HG03097 (cell line): Measurements from ENCODE around the gene SLC26A8.
A peak's percentile ranks its signal among the peaks of the same experiment; 100 is the strongest.
"Not testable (repeated sequence)": the region's sequence is repeated elsewhere in the genome, so short reads cannot be mapped to it uniquely, and the experiment has no call there.

Experiments used
- ATAC-seq: cut with Tn5 transposase; IDR thresholded peaks from one replicate; pipeline ENCODE4 v1.9.1; 2021; ENCODE audit not compliant: unreplicated experiment, low FRiP score

SLC26A8 gene

DNA sequence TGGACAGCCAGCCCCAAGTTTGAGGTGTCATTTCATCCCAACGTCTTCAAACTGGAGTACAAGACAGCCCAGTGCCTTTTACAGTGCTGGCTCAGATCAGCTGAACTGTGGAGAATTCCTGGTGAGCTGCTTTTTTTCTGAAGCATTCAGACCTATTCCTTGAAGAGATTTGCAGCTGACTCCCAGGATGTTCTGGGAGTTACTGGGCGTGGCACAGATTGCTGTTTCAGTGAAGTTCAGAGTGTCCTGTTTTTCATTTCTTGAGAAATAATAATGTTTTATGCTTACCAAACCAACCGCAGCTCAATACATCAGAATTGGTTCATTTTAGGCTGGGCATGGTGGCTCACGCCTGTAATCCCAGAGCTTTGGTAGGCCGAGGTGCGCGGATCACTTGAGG is 70.1 kb downstream of the SLC26A8 start:
- ATAC-seq = no peak

- ATAC-seq = no peak
Observed at GRCh38 chr6:35948725-35949124, 75.7 kb downstream of the SLC26A8 start.

DNA sequence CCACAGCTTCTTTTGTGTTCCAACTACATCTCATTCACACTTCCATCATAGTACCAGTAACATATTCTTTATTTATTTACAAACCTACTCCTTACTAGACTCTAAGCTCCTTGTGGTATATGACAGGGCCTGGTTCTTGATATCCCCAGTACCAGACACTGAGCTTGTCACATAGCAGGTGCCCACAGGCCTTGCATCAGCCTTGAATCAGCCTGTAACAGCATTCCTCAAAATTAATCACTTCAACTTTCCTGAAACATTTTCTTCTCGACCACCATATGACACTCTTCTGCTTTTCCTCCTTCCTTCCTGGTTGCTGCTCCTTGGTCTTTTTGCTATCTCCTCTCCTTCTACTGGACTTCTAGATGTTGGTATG is 78.8 kb downstream of the SLC26A8 start:
- ATAC-seq = no peak

- ATAC-seq = no peak
Observed at GRCh38 chr6:35943390-35943789, 81.1 kb downstream of the SLC26A8 start.

GRCh38 chr6:35942355-35942754 is 82.1 kb downstream of the SLC26A8 start:
- ATAC-seq = no peak

DNA sequence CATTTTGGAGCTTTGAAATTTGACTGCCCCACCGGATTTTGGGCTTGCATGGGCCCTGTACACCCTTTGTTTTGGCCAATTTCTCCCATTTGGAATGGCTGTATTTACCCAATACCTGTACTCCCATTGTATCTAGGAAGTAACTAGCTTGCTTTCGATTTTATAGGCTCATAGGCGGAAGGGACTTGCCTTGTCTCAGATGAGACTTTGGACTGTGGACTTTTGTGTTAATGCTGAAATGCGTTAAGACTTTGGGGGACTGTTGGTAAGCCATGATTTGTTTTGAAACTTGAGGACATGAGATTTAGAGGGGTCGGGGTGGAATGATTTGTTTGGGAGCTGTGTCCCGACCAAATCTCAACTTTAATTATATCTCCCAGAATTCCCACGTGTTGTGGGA is 83.3 kb downstream of the SLC26A8 start:
- not testable (repeated sequence) for ATAC-seq

DNA sequence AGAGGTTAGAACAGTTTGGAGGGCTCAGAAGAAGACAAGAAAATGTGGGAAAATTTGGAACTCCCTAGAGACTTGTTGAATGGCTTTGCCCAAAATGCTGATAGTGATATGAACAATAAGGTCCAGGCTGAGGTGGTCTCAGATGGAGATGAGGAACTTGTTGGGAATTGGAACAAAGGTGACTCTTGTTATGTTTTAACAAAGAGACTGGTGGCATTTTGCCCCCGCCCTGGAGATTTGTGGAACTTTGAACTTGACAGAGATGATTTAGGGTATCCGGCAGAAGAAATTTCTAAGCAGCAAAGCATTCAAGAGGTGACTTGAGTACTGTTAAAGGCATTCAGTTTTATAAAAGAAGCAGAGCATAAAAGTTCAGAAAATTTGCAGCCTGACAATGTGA is 84.4 kb downstream of the SLC26A8 start:
- not testable (repeated sequence) for ATAC-seq

DNA sequence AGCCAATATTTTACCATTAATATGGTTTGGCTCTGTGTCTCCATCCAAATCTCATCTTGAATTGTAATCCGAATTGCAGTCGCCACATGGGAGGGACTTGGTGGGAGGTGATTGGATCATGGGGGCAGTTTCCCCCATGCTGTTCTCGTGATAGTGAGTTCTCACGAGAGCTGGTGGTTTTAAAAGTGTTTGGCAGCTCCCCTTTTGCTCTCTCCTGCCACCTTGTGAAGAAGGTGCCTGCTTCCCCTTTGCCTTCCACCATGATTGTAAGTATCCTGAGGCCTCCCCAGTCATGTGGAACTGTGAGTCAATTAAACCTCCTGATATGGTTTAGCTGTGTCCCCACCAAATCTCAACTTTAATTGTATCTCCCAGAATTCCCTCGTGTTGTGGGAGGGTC is 85.2 kb downstream of the SLC26A8 start:
- not testable (repeated sequence) for ATAC-seq

DNA sequence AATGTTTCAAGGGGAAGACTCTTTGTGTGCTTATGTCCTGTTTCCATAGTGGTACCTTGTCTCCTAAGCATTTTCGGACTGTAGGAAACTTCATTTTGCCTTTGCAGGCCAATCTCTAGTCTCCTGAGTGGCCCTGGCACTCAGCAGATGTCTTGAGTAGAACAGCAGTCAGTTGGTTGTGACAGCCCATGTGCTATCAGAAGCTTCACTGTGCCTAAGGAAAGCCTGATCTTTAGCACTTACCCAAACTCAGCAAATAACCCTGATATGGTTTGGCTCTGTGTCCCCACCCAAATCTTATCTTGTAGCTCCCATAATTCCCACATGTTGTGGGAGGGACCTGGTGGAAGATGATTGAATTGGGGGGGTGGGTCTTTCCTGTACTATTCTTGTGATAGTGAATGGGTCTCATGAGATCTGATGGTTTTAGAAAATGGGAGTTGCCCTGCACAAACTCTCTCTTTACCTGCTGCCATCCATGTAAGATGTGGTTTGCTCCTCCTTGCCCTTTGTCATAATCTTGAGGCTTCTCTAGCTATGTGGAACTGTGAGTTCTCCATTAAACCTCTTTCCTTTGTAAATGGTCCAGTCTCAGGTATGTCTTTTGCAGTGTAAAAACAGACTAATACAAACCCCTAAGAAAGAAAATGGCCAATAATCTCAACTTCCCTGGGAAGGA is 87.6 kb downstream of the SLC26A8 start:
- ATAC-seq = no peak

- no peak for ATAC-seq
Observed at GRCh38 chr6:35935469-35935868, 89.0 kb downstream of the SLC26A8 start.

GRCh38 chr6:35933844-35934243 is 90.6 kb downstream of the SLC26A8 start:
- no peak for ATAC-seq

- not testable (repeated sequence) for ATAC-seq
Observed at GRCh38 chr6:35931873-35932272, 92.6 kb downstream of the SLC26A8 start.

- no peak for ATAC-seq
Observed at GRCh38 chr6:35931120-35931561, 93.3 kb downstream of the SLC26A8 start.

GRCh38 chr6:35929601-35930000 is 94.8 kb downstream of the SLC26A8 start:
- no peak for ATAC-seq

GRCh38 chr6:35926509-35927215 is 97.8 kb downstream of the SLC26A8 start:
- no peak for ATAC-seq

- ATAC-seq = no peak
Observed at GRCh38 chr6:35925961-35926360, 98.5 kb downstream of the SLC26A8 start.

DNA sequence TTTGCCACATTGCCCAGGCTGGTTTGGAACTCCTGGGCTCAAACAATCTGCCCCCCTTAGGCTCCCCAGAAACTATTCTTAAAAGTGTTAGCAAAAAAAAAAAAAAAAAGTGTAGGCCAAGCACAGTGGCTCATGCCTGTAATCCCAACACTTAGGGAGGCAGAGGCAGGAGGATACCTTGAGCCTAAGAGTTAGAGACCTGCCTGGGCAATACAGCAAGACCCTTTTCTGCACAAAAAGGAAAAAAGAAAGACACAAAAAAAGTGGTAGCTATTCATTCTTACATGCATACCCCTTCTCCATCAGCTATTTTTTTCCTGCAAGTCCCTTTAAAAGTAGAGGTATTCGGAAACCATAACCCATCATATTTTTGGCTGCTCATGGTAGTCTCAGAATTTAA is 100.3 kb downstream of the SLC26A8 start:
- ATAC-seq = no peak

DNA sequence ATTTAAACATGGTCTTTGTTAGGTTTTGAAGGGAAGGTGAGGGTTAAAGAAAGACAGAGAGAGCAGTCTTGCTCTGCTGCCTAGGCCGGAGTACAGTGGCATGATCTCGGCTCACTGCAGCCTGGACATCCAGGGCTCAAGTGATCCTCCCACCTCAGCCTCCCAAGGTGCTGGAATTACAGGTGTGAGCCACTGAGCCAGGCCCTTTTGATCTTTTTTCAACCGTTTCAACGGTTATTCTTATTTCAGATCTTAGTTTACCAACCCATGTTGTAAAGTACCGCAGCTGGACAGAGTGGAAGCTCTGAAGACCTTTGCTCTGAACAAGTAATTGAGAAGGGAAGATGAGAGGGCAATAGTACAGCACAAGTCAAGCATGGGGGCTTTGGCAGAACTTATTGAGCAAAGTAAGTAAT is 102.3 kb downstream of the SLC26A8 start:
- ATAC-seq = no peak

DNA sequence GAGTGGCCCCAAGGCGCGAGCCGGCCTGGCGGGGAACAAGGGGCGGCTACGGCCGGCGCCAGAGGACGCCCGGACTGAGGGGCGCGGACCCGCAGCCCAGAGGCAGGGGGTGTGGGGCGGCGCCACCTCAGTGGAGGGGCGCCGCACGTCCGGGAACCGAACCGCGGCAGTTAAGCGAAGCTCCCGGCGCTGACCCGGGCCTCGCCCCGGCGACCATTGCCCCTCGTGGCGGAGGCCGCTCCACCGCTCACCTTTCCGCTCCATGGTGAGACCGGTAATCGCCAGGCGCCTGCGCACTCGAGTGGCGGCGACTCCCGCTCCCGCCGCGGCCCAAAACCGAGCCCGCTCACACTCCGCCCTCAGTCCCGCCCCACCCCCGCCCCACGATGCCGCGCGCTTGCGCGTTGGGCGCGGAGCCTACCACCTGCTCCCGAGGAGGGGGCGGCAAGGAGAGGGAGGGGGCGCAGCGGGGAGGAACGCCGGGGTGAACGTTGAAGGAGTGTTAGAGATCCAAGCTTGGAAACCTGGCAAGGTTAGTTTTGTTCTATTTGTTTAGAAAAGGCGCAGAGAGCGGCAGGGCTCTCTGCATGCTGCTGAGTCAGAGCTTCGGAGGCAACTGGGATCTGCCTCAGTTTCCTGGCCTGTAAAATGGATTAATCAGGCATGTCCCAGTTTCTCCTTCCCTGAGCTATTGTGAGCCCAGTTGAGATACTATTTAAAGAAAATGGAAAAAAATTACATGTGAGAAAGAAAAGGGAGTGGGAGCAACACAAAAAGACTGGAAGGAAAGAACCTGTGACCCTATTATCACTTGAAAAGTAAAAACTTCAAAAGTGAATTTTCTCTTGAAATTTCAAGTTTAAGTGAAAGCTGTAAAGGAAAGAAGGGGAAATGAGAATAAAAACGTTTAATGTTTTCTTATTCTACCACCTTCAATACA is 103.4 kb downstream of the SLC26A8 start, which contains the start of gene SRPK1:
SRPK1 (minus strand) TSS at position 306 of the 940 bp plus-strand sequence; CDS start at position 264, 42 bp downstream.
- peak; percentile 69 for ATAC-seq

DNA sequence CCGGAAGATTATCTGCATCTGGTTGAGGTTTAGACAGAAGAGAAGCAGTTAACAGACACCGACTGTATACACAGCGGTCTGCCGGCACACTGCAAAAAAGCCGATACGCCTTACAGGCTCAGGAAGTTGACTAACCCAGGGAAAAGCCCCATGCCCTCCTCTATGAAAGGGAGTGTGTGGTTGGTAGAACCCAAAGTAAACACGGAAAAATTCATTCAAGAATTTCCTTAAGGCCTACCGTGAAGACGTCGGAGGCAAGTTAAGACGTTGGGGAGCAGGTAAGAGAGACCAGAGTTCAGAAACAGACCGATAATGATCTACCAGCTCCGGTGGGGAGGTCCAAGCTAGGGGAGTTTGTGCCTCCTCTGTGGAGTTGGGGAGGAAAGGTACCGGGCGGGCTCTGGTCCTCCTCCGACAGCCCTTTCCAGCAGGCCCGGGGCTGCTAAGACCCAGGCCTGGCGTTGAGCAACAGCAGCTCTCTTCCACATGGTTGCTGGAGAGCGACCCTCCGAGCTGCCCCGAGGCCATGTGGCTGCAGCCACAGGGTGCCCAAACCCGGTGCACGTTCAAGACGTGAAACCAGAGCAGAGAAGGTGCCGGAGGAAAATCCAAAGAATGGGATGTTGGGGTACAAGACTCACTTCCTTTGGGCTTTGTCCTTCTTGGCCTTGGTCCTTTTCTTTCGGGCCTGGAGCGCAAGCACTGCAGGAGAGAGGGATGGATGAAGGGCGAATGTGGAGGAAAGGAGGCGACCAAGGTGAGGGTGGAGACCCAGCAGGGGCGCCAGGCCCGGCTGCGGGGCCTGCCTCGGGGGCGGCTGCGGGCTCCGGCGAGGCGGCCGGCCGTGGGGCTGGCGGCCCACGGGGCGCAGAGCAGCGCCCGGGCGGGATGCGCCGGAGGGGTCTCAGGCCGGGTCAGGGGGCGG is 104.4 kb downstream of the SLC26A8 start:
- ATAC-seq = peak; percentile 28
